HG02870 (cell line): ENCODE measurements around the gene CDC27.
"Not testable (repeated sequence)": the region's sequence is repeated elsewhere in the genome, so short reads cannot be mapped to it uniquely, and the experiment has no call there.

Source experiments
- ATAC-seq: cut with Tn5 transposase; IDR thresholded peaks from one replicate; pipeline ENCODE4 v1.9.1; 2021; ENCODE audit warnings: mild to moderate bottlenecking, moderate library complexity; ENCODE audit not compliant: unreplicated experiment

The CDC27 gene

GRCh38 chr17:47074361-47074760, 114.7 kb downstream of the CDC27 start:
- not testable (repeated sequence) for ATAC-seq

- ATAC-seq: not testable (repeated sequence)
Measured at GRCh38 chr17:47073629-47074028, 115.5 kb downstream of the CDC27 start.

- no peak for ATAC-seq
Measured at GRCh38 chr17:47072886-47073285, 116.2 kb downstream of the CDC27 start.

- ATAC-seq: not testable (repeated sequence)
Measured at GRCh38 chr17:47071171-47071570, 117.9 kb downstream of the CDC27 start.

- ATAC-seq: not testable (repeated sequence)
Measured at GRCh38 chr17:47070266-47070665, 118.8 kb downstream of the CDC27 start.
